WTC11 (cell line): ENCODE measurements around the gene NUDT21. TPM values are rescaled to one million over a fixed set of nuclear protein-coding genes. Genes with fewer than 3 reads are reported as not detected.
"Not testable (repeated sequence)": the region's sequence is repeated elsewhere in the genome, so short reads cannot be mapped to it uniquely, and the experiment has no call there.

Experiments
- ATAC-seq: fragments of 200-7000 bp; cut with Tn5 transposase; 2 replicates; pipeline ENCODE4 v1.10.0; 2021; ENCODE audit warnings: mild to moderate bottlenecking, moderate library complexity
- CTCF ChIA-PET: fragments of 300-600 bp; sonication (Branson Sonifier 250); formaldehyde crosslinking; loops from one replicate; lab custom pipeline; 2021; ENCODE audit warnings: antibody characterized with exemption; lab: Charles Lee
- POLR2A ChIA-PET: fragments of 350-600 bp; sonication (Branson Sonifier 250); formaldehyde crosslinking; loops from one replicate; lab custom pipeline; 2021; ENCODE audit warnings: antibody characterized with exemption; lab: Charles Lee
- DNase-seq: peaks from one replicate; pipeline ENCODE4 v3.0.0; 2021; ENCODE audit warnings: low spot score
- H3K27ac Mint-ChIP-seq: 2 replicates; pipeline ENCODE4 v1.8.0; 2021; ENCODE audit warnings: mixed read lengths
- H3K27me3 Mint-ChIP-seq: 2 replicates; pipeline ENCODE4 v1.8.0; 2021; ENCODE audit warnings: low read depth, mild to moderate bottlenecking, moderate library complexity, mixed read lengths
- H3K36me3 Mint-ChIP-seq: 2 replicates; pipeline ENCODE4 v1.8.0; 2021; ENCODE audit warnings: mixed read lengths
- H3K4me1 Mint-ChIP-seq: 2 replicates; pipeline ENCODE4 v1.8.0; 2022; ENCODE audit warnings: mixed read lengths
- H3K4me3 Mint-ChIP-seq: 2 replicates; pipeline ENCODE4 v1.8.0; 2021; ENCODE audit warnings: mild to moderate bottlenecking, moderate library complexity, mixed read lengths
- H3K9me3 Mint-ChIP-seq: 2 replicates; pipeline ENCODE4 v1.8.0; 2021; ENCODE audit warnings: mixed read lengths
- CREB1 ChIP-seq: sonication (generic); formaldehyde crosslinking; IDR thresholded peaks from 2 replicates; pipeline ENCODE4 v1.8.0; 2023; ENCODE audit warnings: mild to moderate bottlenecking, missing genetic modification reagents
- CREM ChIP-seq: sonication (generic); formaldehyde crosslinking; IDR thresholded peaks from 2 replicates; pipeline ENCODE4 v1.8.1; 2022; ENCODE audit warnings: mild to moderate bottlenecking, missing genetic modification reagents, moderate library complexity
- FOXK1 ChIP-seq: sonication (generic); formaldehyde crosslinking; IDR thresholded peaks from 2 replicates; pipeline ENCODE4 v1.8.0; 2022; ENCODE audit warnings: mild to moderate bottlenecking, moderate library complexity, missing genetic modification reagents
- GTF2I ChIP-seq: fragments of 250-450 bp; sonication (Bioruptor Pico); conservative IDR thresholded peaks from 2 replicates; pipeline ENCODE4 v1.4.0; 2021; ENCODE audit warnings: mild to moderate bottlenecking
- HMGXB4 ChIP-seq: sonication (generic); formaldehyde crosslinking; IDR thresholded peaks from 2 replicates; pipeline ENCODE4 v1.8.1; 2023; ENCODE audit warnings: mild to moderate bottlenecking, moderate library complexity, missing genetic modification reagents
- MXD4 ChIP-seq: fragments of 250-450 bp; sonication (Bioruptor Pico); IDR thresholded peaks from 2 replicates; pipeline ENCODE4 v1.8.0; 2021; ENCODE audit warnings: mild to moderate bottlenecking, moderate library complexity, borderline replicate concordance
- NFE2L1 ChIP-seq: sonication (generic); formaldehyde crosslinking; IDR thresholded peaks from 2 replicates; pipeline ENCODE4 v1.8.1; 2023; ENCODE audit warnings: missing genetic modification reagents
- NR3C1 ChIP-seq: sonication (generic); formaldehyde crosslinking; conservative IDR thresholded peaks from 2 replicates; pipeline ENCODE4 v1.8.1; 2023; ENCODE audit warnings: low read depth, mild to moderate bottlenecking, missing genetic modification reagents
- OVOL2 ChIP-seq: fragments of 250-450 bp; sonication (Bioruptor Pico); IDR thresholded peaks from 2 replicates; pipeline ENCODE4 v1.9.0; 2021; ENCODE audit warnings: mild to moderate bottlenecking, borderline replicate concordance
- RORB ChIP-seq: fragments of 250-450 bp; sonication (Bioruptor Pico); IDR thresholded peaks from 2 replicates; pipeline ENCODE4 v1.9.0; 2021; ENCODE audit warnings: mild to moderate bottlenecking
- ZNF396 ChIP-seq: fragments of 250-450 bp; sonication (Bioruptor Pico); IDR thresholded peaks from 2 replicates; pipeline ENCODE4 v1.8.0; 2021; ENCODE audit warnings: mild to moderate bottlenecking, moderate library complexity, borderline replicate concordance
- ZNF671 ChIP-seq: fragments of 250-450 bp; sonication (Bioruptor Pico); IDR thresholded peaks from 2 replicates; pipeline ENCODE4 v1.8.0; 2021; ENCODE audit warnings: mild to moderate bottlenecking
- total RNA-seq: library from RNA; stranded (reverse); gene quantifications from 3 replicates; pipeline ENCODE4 v1.2.3, GENCODE V29; 2021
- TF ChIP-seq, protein P1 (sequence below): sonication (generic); formaldehyde crosslinking; IDR thresholded peaks from 2 replicates; pipeline ENCODE4 v1.8.1; 2022; ENCODE audit warnings: missing genetic modification reagents, borderline replicate concordance
- TF ChIP-seq, protein P2 (sequence below): sonication (generic); formaldehyde crosslinking; conservative IDR thresholded peaks from 2 replicates; pipeline ENCODE4 v1.8.1; 2022; ENCODE audit warnings: mild to moderate bottlenecking, missing genetic modification reagents
- TF ChIP-seq, protein P3 (sequence below): fragments of 250-450 bp; sonication (Bioruptor Pico); IDR thresholded peaks from 2 replicates; pipeline ENCODE4 v1.8.0; 2021; ENCODE audit warnings: mild to moderate bottlenecking
- TF ChIP-seq, protein P4 (sequence below): fragments of 250-450 bp; sonication (Bioruptor Pico); IDR thresholded peaks from 2 replicates; pipeline ENCODE4 v1.9.0; 2021; ENCODE audit warnings: mild to moderate bottlenecking
- TF ChIP-seq, protein P5 (sequence below): sonication (generic); formaldehyde crosslinking; IDR thresholded peaks from 2 replicates; pipeline ENCODE4 v1.8.0; 2022; ENCODE audit warnings: missing genetic modification reagents
- TF ChIP-seq, protein P6 (sequence below): sonication (generic); formaldehyde crosslinking; IDR thresholded peaks from 2 replicates; pipeline ENCODE4 v1.8.0; 2022; ENCODE audit warnings: mild to moderate bottlenecking, missing genetic modification reagents

NUDT21 gene
- total RNA-seq, 1 experiment from 2014 or later = 263 TPM

- H3K27me3 Mint-ChIP-seq = no peaks in the 10 kb centered on the region
- H3K9me3 Mint-ChIP-seq = no peaks in the 10 kb centered on the region
- no peak for DNase-seq
- no peaks in the 10 kb centered on the region for H3K4me1 Mint-ChIP-seq
- ATAC-seq = no peak
- no peak overlapping the region for H3K4me3 Mint-ChIP-seq
- H3K36me3 Mint-ChIP-seq = peaks cover 42% of the 10 kb centered on the region
- CTCF ChIA-PET = no interaction called here
- H3K27ac Mint-ChIP-seq = no peak overlapping the region
- TF ChIP-seq GTF2I (CRISPR knock-in tag) (no peak), CREM (CRISPR knock-in tag) (no peak), CREB1 (no peak), HMGXB4 (no peak), OVOL2 (CRISPR knock-in tag) (no peak), ZNF671 (no peak), FOXK1 (CRISPR knock-in tag) (no peak), NR3C1 (CRISPR knock-in tag) (no peak), MXD4 (CRISPR knock-in tag) (no peak), RORB (CRISPR knock-in tag) (no peak), NFE2L1 (no peak), ZNF396 (CRISPR knock-in tag) (no peak)
- TF ChIP-seq, protein P1, sequence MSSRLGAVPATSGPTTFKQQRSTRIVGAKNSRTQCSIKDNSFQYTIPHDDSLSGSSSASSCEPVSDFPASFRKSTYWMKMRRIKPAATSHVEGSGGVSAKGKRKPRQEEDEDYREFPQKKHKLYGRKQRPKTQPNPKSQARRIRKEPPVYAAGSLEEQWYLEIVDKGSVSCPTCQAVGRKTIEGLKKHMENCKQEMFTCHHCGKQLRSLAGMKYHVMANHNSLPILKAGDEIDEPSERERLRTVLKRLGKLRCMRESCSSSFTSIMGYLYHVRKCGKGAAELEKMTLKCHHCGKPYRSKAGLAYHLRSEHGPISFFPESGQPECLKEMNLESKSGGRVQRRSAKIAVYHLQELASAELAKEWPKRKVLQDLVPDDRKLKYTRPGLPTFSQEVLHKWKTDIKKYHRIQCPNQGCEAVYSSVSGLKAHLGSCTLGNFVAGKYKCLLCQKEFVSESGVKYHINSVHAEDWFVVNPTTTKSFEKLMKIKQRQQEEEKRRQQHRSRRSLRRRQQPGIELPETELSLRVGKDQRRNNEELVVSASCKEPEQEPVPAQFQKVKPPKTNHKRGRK (CRISPR knock-in tag) = no peak
- TF ChIP-seq, protein P2, sequence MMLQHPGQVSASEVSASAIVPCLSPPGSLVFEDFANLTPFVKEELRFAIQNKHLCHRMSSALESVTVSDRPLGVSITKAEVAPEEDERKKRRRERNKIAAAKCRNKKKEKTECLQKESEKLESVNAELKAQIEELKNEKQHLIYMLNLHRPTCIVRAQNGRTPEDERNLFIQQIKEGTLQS (CRISPR knock-in tag) = no peak
- TF ChIP-seq, protein P3, sequence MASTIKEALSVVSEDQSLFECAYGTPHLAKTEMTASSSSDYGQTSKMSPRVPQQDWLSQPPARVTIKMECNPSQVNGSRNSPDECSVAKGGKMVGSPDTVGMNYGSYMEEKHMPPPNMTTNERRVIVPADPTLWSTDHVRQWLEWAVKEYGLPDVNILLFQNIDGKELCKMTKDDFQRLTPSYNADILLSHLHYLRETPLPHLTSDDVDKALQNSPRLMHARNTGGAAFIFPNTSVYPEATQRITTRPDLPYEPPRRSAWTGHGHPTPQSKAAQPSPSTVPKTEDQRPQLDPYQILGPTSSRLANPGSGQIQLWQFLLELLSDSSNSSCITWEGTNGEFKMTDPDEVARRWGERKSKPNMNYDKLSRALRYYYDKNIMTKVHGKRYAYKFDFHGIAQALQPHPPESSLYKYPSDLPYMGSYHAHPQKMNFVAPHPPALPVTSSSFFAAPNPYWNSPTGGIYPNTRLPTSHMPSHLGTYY (CRISPR knock-in tag) = no peak
- TF ChIP-seq, protein P4, sequence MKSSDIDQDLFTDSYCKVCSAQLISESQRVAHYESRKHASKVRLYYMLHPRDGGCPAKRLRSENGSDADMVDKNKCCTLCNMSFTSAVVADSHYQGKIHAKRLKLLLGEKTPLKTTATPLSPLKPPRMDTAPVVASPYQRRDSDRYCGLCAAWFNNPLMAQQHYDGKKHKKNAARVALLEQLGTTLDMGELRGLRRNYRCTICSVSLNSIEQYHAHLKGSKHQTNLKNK (CRISPR knock-in tag) = no peak
- TF ChIP-seq, protein P5, sequence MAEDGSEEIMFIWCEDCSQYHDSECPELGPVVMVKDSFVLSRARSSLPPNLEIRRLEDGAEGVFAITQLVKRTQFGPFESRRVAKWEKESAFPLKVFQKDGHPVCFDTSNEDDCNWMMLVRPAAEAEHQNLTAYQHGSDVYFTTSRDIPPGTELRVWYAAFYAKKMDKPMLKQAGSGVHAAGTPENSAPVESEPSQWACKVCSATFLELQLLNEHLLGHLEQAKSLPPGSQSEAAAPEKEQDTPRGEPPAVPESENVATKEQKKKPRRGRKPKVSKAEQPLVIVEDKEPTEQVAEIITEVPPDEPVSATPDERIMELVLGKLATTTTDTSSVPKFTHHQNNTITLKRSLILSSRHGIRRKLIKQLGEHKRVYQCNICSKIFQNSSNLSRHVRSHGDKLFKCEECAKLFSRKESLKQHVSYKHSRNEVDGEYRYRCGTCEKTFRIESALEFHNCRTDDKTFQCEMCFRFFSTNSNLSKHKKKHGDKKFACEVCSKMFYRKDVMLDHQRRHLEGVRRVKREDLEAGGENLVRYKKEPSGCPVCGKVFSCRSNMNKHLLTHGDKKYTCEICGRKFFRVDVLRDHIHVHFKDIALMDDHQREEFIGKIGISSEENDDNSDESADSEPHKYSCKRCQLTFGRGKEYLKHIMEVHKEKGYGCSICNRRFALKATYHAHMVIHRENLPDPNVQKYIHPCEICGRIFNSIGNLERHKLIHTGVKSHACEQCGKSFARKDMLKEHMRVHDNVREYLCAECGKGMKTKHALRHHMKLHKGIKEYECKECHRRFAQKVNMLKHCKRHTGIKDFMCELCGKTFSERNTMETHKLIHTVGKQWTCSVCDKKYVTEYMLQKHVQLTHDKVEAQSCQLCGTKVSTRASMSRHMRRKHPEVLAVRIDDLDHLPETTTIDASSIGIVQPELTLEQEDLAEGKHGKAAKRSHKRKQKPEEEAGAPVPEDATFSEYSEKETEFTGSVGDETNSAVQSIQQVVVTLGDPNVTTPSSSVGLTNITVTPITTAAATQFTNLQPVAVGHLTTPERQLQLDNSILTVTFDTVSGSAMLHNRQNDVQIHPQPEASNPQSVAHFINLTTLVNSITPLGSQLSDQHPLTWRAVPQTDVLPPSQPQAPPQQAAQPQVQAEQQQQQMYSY = no peak
- TF ChIP-seq, protein P6, sequence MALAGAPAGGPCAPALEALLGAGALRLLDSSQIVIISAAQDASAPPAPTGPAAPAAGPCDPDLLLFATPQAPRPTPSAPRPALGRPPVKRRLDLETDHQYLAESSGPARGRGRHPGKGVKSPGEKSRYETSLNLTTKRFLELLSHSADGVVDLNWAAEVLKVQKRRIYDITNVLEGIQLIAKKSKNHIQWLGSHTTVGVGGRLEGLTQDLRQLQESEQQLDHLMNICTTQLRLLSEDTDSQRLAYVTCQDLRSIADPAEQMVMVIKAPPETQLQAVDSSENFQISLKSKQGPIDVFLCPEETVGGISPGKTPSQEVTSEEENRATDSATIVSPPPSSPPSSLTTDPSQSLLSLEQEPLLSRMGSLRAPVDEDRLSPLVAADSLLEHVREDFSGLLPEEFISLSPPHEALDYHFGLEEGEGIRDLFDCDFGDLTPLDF = no peak
- POLR2A ChIA-PET = no interaction called here
Observed at GRCh38 chr16:56399047-56399446, 52.1 kb downstream of the NUDT21 start.

DNA sequence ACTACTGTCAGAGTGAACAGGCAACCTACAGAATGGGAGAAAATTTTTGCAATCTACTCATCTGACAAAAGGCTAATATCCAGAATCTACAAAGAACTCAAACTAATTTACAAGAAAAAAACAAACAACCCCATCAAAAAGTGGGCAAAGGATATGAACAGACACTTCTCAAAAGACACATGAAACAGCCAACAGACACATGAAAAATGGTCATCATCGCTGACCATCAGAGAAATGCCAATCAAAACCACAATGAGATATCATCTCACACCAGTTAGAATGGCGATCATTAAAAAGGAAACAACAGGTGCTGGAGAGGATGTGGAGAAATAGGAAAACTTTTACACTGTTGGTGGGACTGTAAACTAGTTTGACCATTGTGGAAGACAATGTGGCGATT is 54.4 kb downstream of the NUDT21 start:
- ATAC-seq, H3K4me1 Mint-ChIP-seq, H3K27ac Mint-ChIP-seq, CTCF ChIA-PET, H3K27me3 Mint-ChIP-seq, H3K9me3 Mint-ChIP-seq, DNase-seq, H3K4me3 Mint-ChIP-seq, POLR2A ChIA-PET: not testable (repeated sequence)
- peaks cover 50% of the 10 kb centered on the region for H3K36me3 Mint-ChIP-seq
